Measurements from ENCODE around the gene KRT7. TPM values are rescaled to one million over a fixed set of nuclear protein-coding genes. Genes with fewer than 3 reads are reported as not detected.

The KRT7 gene
- total RNA-seq, 4 donors from 2014 or later = 2.5 to 248 (median 111) TPM

GRCh38 chr12:52245259-52245961 is 12.4 kb downstream of the KRT7 start:
- DNase-seq (ENCODE audit: low spot score) (no peak), ATAC-seq (ENCODE audit: low FRiP score) (no peak)
- no peak for TF ChIP-seq CTCF (IDR thresholded peaks at IDR 0.05)

GRCh38 chr12:52245962-52246569 is 13.0 kb downstream of the KRT7 start:
- no peak for DNase-seq (ENCODE audit: low spot score)
- no peak for ATAC-seq (ENCODE audit: low FRiP score)
- no peak for TF ChIP-seq CTCF (IDR thresholded peaks at IDR 0.05)

GRCh38 chr12:52246720-52247621 is 13.9 kb downstream of the KRT7 start:
- no peak for TF ChIP-seq CTCF (IDR thresholded peaks at IDR 0.05)

GRCh38 chr12:52247622-52248540 is 14.8 kb downstream of the KRT7 start:
- ATAC-seq (ENCODE audit: low FRiP score) (no peak), DNase-seq (ENCODE audit: low spot score) (no peak)
- TF ChIP-seq CTCF (IDR thresholded peaks at IDR 0.05) = no peak

More at GRCh38 chr12:52246720-52247621, 13.9 kb downstream of the KRT7 start:
- no peak for ATAC-seq (ENCODE audit: low FRiP score)
- no peak for DNase-seq (ENCODE audit: low spot score)

- TF ChIP-seq CTCF (IDR thresholded peaks at IDR 0.05) = no peak
- ATAC-seq (ENCODE audit: low FRiP score) = peak; percentile 27
- DNase-seq (ENCODE audit: low spot score) = no peak
These were observed 15.8 kb downstream of the KRT7 start for GRCh38 chr12:52248541-52249461.

Data from omental fat pad (tissue), 4 donors.